Measurements from ENCODE around the gene UBAP2L.

Gene UBAP2L, protein sequence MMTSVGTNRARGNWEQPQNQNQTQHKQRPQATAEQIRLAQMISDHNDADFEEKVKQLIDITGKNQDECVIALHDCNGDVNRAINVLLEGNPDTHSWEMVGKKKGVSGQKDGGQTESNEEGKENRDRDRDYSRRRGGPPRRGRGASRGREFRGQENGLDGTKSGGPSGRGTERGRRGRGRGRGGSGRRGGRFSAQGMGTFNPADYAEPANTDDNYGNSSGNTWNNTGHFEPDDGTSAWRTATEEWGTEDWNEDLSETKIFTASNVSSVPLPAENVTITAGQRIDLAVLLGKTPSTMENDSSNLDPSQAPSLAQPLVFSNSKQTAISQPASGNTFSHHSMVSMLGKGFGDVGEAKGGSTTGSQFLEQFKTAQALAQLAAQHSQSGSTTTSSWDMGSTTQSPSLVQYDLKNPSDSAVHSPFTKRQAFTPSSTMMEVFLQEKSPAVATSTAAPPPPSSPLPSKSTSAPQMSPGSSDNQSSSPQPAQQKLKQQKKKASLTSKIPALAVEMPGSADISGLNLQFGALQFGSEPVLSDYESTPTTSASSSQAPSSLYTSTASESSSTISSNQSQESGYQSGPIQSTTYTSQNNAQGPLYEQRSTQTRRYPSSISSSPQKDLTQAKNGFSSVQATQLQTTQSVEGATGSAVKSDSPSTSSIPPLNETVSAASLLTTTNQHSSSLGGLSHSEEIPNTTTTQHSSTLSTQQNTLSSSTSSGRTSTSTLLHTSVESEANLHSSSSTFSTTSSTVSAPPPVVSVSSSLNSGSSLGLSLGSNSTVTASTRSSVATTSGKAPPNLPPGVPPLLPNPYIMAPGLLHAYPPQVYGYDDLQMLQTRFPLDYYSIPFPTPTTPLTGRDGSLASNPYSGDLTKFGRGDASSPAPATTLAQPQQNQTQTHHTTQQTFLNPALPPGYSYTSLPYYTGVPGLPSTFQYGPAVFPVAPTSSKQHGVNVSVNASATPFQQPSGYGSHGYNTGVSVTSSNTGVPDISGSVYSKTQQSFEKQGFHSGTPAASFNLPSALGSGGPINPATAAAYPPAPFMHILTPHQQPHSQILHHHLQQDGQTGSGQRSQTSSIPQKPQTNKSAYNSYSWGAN

DNA sequence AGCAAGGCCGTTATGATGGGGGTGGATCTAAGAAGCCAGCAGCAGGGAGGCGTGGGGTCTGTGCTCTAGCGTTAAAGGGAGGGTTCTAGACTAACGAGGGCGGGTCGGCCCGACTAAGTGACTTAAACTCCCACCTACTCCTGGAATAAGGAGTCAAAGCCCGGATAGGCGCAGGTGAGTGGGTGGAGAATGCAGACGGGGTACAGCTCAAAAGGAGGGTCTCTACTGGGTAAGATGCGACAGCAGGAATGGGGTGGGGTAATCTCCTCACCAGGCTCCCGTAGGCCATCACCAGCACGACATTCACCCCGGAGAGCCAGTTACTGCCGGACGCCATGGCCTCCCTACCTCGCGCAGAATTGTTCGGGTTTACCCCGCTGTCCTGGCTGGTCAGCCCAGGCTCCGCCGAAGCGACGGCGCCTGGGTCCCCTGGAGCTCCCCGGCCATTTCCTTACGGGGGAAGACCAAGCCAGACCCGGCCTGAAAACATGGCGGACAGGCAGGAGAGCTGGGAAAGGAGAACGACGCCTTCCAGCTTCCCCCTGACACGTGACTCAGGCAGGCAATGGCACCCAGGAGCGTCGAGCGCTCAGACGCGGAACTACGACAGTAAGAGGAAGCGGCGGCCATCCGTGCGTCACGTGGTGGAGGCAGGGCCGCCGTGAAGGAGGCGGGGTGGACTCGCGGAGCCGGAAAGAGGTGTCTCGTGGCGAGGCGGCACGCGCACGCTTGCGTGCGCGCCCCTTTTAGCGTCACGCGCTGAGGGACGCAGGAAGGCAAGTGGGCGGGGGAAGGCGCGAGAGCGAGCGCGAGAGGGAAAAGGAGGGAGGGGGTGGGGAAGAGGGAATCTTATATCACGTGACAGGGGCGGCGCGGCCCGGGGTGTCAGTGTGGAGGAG, at the start of gene UBAP2L:
Gene UBAP2L, plus strand, starts transcription at position 885 of the 899 bp plus-strand sequence. CDS start 4,169 bp downstream, outside the sequence.
- peak; percentile 94 to 97 for DNase-seq

DNA sequence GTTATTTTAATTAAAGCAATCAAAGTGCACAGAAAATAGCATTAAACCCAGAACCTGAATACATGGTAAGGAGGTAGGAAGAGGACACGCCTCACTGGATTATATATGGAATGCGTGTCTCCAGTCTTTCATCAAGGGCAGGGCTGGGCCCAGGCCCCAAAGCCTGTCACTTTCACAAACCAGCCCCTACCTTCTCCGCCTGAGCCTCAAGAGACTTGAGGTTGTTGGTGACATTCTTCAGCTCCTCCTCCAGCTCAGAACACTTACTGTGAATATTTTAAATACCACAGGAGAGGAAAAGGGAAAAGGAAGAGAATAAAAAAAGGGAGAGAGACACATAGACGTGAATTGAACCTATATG, 49.6 kb upstream of the UBAP2L start:
- DNase-seq: no peak

DNA sequence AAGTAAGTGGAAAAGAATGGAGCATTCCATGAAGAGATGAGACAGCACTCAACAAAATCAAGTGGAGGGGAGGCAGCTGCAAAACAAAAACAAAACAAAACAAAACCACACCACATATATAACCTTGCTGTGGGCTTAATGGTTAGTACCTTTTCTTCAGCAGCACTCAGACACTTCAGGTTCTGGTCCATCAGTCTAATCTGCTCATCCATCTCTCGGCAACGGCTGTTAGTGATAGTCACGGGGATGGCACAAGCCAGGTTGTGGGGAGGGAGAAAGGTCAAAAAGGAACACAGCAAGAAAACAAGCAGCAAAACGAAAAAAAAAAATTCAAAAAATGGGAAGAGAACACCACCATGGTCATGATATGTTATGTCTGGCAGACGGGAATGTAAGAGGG, 48.9 kb upstream of the UBAP2L start:
- no peak for DNase-seq

DNA sequence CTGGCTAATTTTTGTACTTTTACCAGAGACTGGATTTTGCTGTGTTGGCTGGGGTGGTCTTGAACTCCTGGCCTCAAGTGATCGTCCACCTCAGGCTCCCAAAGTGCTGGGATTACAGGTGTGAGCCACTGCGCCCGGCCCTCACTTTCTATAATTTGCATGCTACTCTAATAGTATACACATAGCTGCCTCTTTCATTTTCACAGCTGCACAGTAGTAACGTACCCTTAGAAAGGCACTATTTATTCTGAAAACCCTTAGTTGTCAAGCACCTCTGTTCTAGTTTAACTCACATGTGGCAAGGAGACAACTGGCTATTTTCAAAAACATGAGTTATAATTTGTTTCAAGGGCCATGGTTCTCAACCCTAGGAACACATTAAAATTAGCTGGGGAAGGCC, 46.1 kb upstream of the UBAP2L start:
- no peak for DNase-seq

DNA sequence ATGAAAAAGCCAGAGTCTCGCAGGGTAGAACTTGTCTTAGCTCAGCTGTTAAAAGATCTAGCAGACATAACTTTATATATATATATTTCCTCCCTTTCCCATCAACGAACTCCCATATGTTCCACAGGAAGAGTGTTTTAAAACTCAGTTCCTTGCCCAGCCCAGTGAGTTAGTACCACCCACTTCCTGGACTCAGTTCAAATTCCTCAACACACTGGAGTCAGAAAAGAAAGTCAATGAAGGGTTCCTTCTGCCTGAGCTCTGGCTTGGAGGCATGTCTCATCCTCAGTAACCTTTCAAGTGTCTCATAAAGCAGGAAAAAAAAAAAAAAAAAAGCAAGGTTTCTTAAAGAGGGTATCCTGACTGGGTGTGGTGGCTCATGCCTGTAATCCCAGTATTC, 44.4 kb upstream of the UBAP2L start:
- DNase-seq: no peak

DNA sequence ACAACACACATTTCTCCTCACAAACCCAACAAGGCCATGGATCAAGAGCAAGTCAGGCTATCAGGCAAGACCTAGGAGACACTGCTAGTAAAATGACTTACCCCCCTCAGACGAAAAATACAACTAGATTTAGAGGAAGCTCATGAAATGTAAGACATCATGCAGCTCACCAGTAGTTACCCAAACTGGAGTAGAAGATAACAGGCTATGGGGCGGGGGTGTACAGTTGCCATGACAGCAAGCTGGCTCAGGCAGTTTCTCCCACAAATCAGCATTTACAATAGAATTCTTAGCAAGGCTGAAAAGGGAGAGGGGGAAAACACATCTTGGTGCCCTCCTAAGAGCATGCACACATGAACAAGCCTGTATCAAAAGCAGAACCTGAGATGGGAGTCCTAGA, 42.7 kb upstream of the UBAP2L start:
- DNase-seq: no peak

DNA sequence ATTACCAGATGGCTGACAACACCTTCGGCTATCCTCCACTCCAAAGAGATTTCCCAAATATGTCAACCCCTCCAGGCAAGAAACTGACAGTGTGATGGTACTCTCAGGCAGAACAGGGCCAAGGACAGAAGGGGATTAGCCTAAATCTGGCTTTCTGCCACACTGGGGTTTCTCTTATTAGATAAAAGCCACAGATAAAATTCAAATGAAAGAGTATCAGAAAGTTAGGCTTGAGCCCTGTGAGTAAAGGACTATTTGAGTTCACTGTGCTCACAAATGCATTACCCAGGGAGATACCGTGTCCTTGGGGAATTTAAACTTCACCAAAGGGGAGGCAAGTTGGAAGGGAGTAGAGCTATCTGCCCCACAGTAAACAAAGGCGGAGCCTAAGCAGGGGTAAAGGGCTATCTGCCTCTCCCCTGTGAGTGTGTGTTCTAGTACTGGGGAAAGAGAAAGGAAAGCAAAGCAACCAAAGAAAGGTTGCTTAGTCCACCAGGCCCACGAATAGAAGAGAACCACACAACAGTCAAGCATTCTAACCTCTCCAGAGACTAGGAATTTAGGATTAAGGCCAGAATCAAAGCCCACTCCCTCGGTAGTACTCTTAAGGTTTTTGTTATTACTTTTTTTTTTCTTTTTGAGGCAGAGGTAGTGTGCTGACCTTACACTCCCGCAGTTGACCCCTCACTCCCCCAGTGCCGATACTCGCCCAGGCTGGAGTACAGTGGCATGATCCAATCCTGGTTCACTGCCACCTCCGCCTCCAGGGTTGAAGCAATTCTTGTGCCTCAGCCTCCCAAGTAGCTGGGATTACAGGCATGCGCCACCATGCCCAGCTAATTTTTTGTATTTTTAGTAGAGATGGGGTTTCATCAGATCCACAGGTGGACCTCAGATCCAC, 41.6 kb upstream of the UBAP2L start:
- no peak for DNase-seq

DNA sequence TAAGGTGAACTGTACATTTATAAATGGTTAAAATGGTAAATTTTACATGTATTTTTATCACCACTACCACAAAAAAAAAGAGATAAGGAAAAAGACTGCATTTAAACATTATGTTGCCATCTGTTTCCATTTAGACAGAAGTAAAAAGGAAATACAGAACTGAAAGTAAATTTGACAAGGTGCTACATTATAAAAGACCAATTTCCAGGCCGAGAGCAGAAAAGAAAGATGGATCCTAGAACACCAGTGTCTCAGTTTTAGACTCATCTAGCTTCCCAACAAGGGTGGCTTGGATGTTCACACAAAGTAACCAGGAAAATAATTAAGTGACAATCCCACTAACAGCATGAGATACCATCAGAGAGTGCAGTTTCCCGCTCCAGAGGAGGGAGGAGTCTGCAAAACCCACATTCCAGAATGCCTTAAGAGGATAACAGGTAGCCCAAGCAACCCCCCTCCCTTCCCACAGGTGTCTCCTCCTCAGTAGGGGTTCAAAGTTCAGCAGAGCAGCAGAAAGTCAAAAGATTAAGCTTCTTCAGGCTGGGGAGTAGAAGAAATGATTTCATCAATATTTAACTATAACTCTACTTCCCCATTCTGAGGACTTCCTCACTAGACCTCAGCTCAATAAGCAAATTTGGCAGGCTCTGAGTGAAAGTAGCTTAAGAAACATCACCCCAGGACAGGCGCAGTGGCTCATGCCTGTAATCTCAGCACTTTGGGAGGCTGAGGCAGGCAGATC, 40.6 kb upstream of the UBAP2L start:
- DNase-seq: no peak

DNA sequence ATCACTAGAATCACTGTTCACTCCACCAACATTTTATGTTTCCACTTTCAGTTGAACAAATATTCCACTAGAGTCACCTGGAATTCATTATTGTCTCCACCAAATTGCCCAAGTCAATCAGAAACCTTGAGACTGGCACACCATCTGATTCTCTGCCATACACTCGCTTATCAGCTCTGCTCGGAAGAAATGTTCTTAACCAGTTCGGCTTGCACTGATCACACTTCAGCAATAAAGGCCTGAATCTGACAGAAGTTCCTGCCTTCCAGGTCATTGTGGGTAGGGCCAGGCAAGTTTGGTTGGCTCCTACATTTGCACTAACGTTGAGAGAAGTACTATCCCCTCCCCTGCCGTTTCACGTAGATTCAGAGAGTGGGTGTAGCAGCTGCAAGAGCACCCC, 38.8 kb upstream of the UBAP2L start:
- DNase-seq: no peak

DNA sequence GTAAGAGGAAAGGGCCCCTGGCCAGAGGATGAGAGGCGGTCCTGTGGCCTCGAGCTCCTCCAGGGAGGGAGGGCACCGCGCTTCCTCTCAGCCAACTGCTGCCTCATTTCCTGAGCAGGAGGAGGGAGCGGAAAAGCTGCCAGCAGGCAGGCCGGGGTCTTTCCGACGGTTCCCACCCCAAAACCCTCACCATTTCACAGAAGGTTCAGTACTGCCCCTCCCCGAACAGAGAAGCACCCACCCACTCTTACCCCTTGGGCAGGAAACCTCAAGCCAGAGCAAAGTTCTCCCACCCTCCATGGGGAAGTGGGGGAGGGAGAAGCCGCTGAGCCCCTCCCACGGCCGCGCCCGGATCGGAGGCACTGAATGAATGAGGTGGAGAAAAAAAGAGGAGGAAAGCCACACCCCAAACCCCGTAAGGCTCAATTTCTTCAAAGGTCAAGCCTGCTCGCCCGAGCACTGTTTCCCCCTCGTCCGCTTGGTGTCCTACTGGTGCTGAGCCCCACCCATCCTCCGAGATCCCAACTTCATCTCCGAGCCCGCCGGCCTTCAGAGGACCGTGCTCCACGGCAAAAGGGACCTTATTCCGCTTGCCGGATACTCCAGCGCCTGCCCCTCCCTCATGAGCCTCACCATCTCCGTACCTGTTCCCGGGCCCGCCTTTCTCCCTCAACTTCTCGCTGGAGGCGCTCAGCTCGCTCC, 38.3 kb upstream of the UBAP2L start:
- DNase-seq: peak; percentile 66 to 67

DNA sequence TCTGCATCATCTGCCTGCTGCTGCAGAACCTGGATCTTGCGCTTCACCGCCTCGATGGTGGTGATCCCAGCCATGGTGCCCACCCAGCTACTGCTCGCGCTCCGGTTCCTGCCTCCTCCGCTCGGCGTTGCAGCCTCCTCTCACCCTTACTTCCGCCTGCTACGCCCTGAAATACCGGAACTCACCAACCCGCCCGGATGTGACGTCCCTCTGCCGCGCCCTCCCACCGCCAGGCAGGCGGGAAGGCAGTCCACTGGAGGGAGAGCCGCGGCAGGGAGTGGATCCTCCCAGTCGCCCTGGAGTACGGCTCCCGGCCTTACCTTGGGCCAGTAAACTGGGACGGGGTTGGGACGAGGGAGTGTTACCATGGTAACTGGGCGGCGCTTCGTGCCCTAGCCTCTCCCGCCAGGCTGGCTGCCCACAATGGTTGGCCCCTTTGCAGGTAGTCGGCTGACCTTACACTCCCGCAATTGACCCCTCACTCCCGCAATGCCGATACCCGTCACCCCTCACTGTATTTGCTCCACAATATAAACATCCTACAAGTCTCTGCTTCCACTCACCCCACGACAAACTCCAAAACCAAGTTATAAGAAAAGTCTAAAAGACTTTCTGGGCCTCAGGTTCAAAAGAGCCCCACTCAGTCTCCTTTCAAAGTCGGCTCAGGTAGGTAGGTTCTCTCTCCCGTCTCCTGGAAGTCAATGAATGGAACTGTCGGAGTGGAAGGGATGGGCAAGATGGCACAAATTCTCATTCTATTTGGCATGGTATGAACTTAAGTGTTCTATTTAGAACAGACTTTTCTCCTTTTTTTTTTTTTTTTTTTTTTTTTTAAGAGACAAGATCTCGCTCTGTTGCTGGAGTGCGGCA, 37.5 kb upstream of the UBAP2L start:
- DNase-seq: peak; percentile 93

DNA sequence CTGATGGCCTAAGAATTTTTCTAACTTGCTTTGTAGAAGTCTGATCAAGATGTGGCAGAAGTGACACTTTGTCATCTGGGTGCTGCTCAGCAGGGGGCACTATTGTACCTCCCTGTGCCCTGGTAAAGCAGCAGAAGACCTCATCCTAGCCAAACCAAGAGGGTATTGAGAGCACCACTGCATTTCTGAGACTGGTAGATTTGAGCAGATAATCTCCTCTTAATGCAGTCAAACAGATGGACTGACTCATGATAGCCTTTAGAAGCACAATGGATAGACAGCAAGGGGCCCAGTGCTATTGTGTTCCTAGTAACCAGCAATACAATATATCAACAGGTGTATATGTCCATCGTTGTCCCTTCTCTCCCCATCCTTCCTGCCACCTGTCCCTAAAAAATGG, 34.6 kb upstream of the UBAP2L start:
- DNase-seq: peak; percentile 69 to 70

DNA sequence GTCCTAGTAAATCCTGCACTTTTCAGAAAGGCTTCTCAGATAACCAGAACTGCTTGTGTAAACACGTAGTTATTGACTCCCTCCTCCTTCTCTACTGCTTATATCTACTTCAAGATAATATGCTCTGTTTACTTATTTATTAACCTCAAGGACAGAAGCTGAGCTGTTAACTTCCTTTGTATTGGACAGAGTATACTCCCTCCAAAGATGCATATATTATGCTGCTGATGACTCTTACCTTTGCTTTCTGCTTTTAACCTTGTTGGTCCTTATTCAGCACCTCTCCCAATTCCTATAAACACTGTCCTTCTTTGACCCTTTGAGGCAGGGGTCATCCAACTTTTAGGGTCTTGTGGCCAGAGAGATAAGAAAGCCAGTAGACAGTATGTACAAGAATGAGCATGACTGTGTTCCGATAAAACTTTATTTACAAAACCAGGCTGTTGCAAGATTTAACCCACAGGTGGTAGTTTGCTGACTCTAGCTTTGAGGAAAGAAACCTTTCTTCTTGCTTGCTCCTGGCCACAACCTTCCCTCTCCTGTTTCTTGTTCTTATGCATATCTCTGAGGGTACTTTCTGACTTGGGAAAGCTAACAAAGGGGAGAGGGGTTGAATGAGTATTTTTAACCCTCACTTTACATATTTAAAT, 33.8 kb upstream of the UBAP2L start:
- DNase-seq: no peak

DNA sequence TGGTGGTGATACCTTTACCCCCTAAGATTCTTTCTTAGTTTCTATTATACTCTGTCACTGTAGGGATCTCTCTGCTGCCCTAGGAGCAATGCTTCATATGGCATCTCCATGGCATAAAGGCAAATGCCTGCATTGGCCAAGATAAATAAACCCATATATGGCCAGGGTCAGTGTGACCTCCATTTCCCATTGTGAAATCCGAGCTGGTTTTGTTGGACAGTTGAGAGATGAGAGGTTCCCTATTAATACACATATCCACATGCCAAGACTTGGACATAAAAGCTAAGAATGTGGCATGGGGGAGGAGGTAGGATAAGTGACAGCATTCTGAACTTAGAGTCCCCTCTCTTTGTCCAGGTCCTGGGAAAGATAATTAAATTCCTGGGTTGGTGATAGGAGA, 30.2 kb upstream of the UBAP2L start:
- no peak for DNase-seq

DNA sequence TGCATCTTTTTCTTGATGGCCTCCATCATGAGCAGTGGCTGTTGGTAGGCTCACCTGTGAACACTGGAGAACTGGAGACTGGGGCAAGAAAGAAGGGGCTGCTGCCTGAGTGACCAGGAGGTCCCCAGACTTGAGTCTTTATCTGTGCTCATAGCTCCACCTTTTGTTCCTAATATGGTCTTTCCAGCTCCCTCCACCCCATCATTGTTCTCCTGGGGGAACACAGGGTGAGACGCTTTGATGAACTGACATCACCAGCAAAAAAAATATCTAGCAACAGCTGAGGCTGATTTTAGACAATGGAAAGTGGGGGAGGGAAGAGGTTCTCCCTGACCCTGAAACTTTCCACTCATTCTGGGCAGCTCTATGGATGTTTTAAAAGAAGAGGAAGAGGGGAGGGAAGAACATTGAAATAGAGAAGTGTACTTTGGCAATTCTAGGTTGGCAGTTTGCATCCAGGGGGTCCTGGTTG, 28.7 kb upstream of the UBAP2L start, which contains the start of gene TPM3:
Gene TPM3, minus strand, starts transcription at position 111 of the 472 bp plus-strand sequence. Its CDS starts 82 bp downstream, at position 29.
- no peak for DNase-seq

DNA sequence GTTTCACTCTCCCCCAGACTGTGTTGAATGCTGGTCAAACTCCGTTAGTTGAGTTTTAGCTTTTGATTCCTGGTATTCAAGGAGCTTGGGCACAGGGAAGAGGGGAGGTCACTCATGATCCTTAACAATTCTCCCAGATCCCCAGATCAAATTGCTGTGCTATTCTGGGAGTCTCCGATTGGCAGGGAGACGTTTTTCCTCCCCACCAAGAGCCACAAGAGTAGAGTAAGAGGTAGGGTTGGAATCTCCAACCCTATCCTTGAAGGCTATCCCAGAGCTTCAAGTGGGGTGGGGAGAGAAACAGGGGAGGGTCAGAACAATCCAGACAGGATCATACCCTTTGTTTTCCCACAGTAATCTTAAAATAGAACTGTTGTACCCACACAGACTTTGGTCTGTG, 28.3 kb upstream of the UBAP2L start:
- no peak for DNase-seq

DNA sequence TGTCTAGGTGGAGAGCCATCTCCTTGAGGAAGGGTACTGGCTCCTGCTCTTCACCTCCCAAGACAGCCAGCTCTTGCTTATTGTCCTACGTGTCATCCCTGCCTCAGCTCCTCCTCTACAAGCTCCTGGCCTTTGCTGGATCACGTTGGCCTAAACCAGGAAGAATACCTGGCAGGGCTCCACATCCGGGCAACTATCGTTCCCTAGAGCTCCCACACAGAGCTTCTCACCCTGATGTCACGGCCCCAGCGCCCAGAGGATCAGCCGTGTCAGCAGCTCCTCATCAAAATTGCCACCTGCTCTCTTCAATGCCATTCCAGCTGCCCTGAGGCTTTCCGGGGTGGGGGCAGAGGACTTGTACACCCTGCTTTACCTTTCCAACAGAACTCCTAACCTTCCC, 26.9 kb upstream of the UBAP2L start:
- no peak for DNase-seq

Measured in stimulated activated CD4-positive, alpha-beta T cell treated with anti-CD3 and anti-CD28 coated beads, Interleukin-2, amount 100 ng/mL, for 48 hours (primary cell).